Mucosa of stomach (tissue), 1 donor: ENCODE results near the gene ZFAND3.

Experiments used
- H3K27me3 ChIP-seq: one replicate; pipeline ENCODE4 v1.7.0; 2013; ENCODE audit warnings: mild to moderate bottlenecking, low read length; ENCODE audit not compliant: control insufficient read depth, insufficient read depth
- H3K36me3 ChIP-seq: one replicate; pipeline ENCODE4 v1.7.0; 2013; ENCODE audit warnings: low read length; ENCODE audit not compliant: control insufficient read depth, insufficient read depth
- H3K4me1 ChIP-seq: one replicate; pipeline ENCODE4 v1.7.0; 2013; ENCODE audit warnings: mild to moderate bottlenecking, low read length; ENCODE audit not compliant: control insufficient read depth, insufficient read depth
- H3K4me3 ChIP-seq: one replicate; pipeline ENCODE4 v1.7.0; 2013; ENCODE audit warnings: low read length
- H3K9ac ChIP-seq: one replicate; pipeline ENCODE4 v1.7.0; 2013; ENCODE audit warnings: mild to moderate bottlenecking, low read length, moderate library complexity
- H3K9me3 ChIP-seq: one replicate; pipeline ENCODE4 v1.7.0; 2013; ENCODE audit warnings: mild to moderate bottlenecking, low read length, moderate library complexity; ENCODE audit not compliant: control insufficient read depth
- donor health status: Pancreatic carcinoma.

The ZFAND3 gene

GRCh38 chr6:38174806-38175495, 355.4 kb downstream of the ZFAND3 start:
- peaks cover 34% of the 10 kb centered on the region for H3K4me1 ChIP-seq
- H3K36me3 ChIP-seq = no peaks in the 10 kb centered on the region
- no peaks in the 10 kb centered on the region for H3K27me3 ChIP-seq
- H3K4me3 ChIP-seq = no peak overlapping the region
- H3K9me3 ChIP-seq = no peaks in the 10 kb centered on the region
- H3K9ac ChIP-seq = no peak overlapping the region

GRCh38 chr6:38175786-38176185, 356.3 kb downstream of the ZFAND3 start:
- Histone ChIP-seq H3K9me3 (no peaks in the 10 kb centered on the region), H3K4me3 (no peak overlapping the region), H3K36me3 (no peaks in the 10 kb centered on the region), H3K27me3 (no peaks in the 10 kb centered on the region), H3K9ac (no peak overlapping the region), H3K4me1 (peaks cover 30% of the 10 kb centered on the region)

GRCh38 chr6:38176797-38177751, 357.5 kb downstream of the ZFAND3 start:
- H3K9ac ChIP-seq = no peak overlapping the region
- no peaks in the 10 kb centered on the region for H3K9me3 ChIP-seq
- H3K4me1 ChIP-seq = peaks cover 30% of the 10 kb centered on the region
- H3K27me3 ChIP-seq = no peaks in the 10 kb centered on the region
- no peak overlapping the region for H3K4me3 ChIP-seq
- H3K36me3 ChIP-seq = no peaks in the 10 kb centered on the region

GRCh38 chr6:38177882-38178583, 358.5 kb downstream of the ZFAND3 start:
- Histone ChIP-seq H3K4me1 (peaks cover 30% of the 10 kb centered on the region), H3K27me3 (no peaks in the 10 kb centered on the region), H3K9ac (no peak overlapping the region), H3K4me3 (no peak overlapping the region), H3K36me3 (no peaks in the 10 kb centered on the region), H3K9me3 (no peaks in the 10 kb centered on the region)

GRCh38 chr6:38178584-38178886, 359.0 kb downstream of the ZFAND3 start:
- no peaks in the 10 kb centered on the region for H3K9me3 ChIP-seq
- H3K4me1 ChIP-seq = peaks cover 29% of the 10 kb centered on the region
- H3K36me3 ChIP-seq = no peaks in the 10 kb centered on the region
- H3K4me3 ChIP-seq = no peak overlapping the region
- no peak overlapping the region for H3K9ac ChIP-seq
- no peaks in the 10 kb centered on the region for H3K27me3 ChIP-seq

- Histone ChIP-seq H3K36me3 (no peaks in the 10 kb centered on the region), H3K4me3 (no peak overlapping the region), H3K9ac (no peak overlapping the region), H3K27me3 (no peaks in the 10 kb centered on the region), H3K9me3 (no peaks in the 10 kb centered on the region), H3K4me1 (peaks cover 25% of the 10 kb centered on the region)
These were observed 359.8 kb downstream of the ZFAND3 start for GRCh38 chr6:38179300-38179699.

GRCh38 chr6:38179794-38180430, 360.4 kb downstream of the ZFAND3 start:
- Histone ChIP-seq H3K27me3 (no peaks in the 10 kb centered on the region), H3K36me3 (no peaks in the 10 kb centered on the region), H3K9me3 (no peaks in the 10 kb centered on the region), H3K9ac (no peak overlapping the region), H3K4me3 (no peak overlapping the region), H3K4me1 (peaks cover 25% of the 10 kb centered on the region)

GRCh38 chr6:38180586-38180985, 361.1 kb downstream of the ZFAND3 start:
- Histone ChIP-seq H3K36me3 (no peaks in the 10 kb centered on the region), H3K4me3 (no peak overlapping the region), H3K9ac (no peak overlapping the region), H3K4me1 (peaks cover 25% of the 10 kb centered on the region), H3K27me3 (no peaks in the 10 kb centered on the region), H3K9me3 (no peaks in the 10 kb centered on the region)

GRCh38 chr6:38182426-38182825, 362.9 kb downstream of the ZFAND3 start:
- no peaks in the 10 kb centered on the region for H3K27me3 ChIP-seq
- no peak overlapping the region for H3K9ac ChIP-seq
- peaks cover 11% of the 10 kb centered on the region for H3K4me1 ChIP-seq
- no peak overlapping the region for H3K4me3 ChIP-seq
- H3K9me3 ChIP-seq = no peaks in the 10 kb centered on the region
- no peaks in the 10 kb centered on the region for H3K36me3 ChIP-seq

- Histone ChIP-seq H3K9me3 (no peaks in the 10 kb centered on the region), H3K36me3 (no peaks in the 10 kb centered on the region), H3K4me1 (no peaks in the 10 kb centered on the region), H3K4me3 (no peak overlapping the region), H3K9ac (no peak overlapping the region), H3K27me3 (no peaks in the 10 kb centered on the region)
These were observed 364.5 kb downstream of the ZFAND3 start for GRCh38 chr6:38183856-38184584.

- Histone ChIP-seq H3K36me3 (no peaks in the 10 kb centered on the region), H3K9me3 (no peaks in the 10 kb centered on the region), H3K9ac (no peak overlapping the region), H3K4me3 (no peak overlapping the region), H3K4me1 (no peaks in the 10 kb centered on the region), H3K27me3 (no peaks in the 10 kb centered on the region)
These were observed 365.1 kb downstream of the ZFAND3 start for GRCh38 chr6:38184585-38185080.
